ENCODE measurements around the gene PLEK2. TPM values are rescaled to one million over a fixed set of nuclear protein-coding genes. Genes with fewer than 3 reads are reported as not detected.
"Not testable (repeated sequence)": the region's sequence is repeated elsewhere in the genome, so short reads cannot be mapped to it uniquely, and the experiment has no call there.

Gene PLEK2
- total and polyA plus RNA-seq, 2 donors (not counting 3 experiments of a cell fraction or from before 2014, with no cell fraction given), result 1.4 to 3.8 TPM

GRCh38 chr14:67416085-67416484 is 4.1 kb upstream of the PLEK2 start:
- no TSS peak for BruUV-seq (replicated peaks)
- no peak for FAIRE-seq
- peak overlapping the region; percentile 6 for H2AFZ ChIP-seq (ENCODE audit: low read depth, low read length)
- CTCF ChIA-PET, result interaction anchor here (1.4 to 1.7 kb wide), 3 partner anchors 11 to 155 kb away, joined by 3 to 9 read pairs (median 3); no protein-coding TSS in a partner anchor
- no peak overlapping the region for H3K4me3 ChIP-seq (replicated peaks in 1 of 3; ENCODE audit: insufficient read depth in 1 of 3, low read depth in 1 of 3, low read length in 3 of 3)
- H3K27ac ChIP-seq (ENCODE audit: insufficient read depth, low read depth, low read length), result no peak overlapping the region
- H3K4me1 ChIP-seq (ENCODE audit: control insufficient read depth, extremely low read depth, insufficient read depth, low read length), result peaks cover 30% of the 10 kb centered on the region
- H3K36me3 ChIP-seq (ENCODE audit: control insufficient read depth in 2 of 2, extremely low read depth in 1 of 2, insufficient read depth in 2 of 2, low read length in 2 of 2), result no peaks in the 10 kb centered on the region
- dilution Hi-C loops (cut with MboI; ENCODE audit: extremely low pct_ligation_motif_present, low sequenced_read_pairs) (no loop called here), intact Hi-C loops (cut with micrococcal nuclease) (no loop called here)
- H3K9me3 ChIP-seq (replicated peaks; ENCODE audit: control insufficient read depth, insufficient read depth, low read length), result no peaks in the 10 kb centered on the region
- no peaks in the 10 kb centered on the region for H4K20me1 ChIP-seq (replicated peaks; ENCODE audit: control insufficient read depth, extremely low read depth, insufficient read depth, low read length)
- no peaks in the 10 kb centered on the region for H3K9me1 ChIP-seq (replicated peaks; ENCODE audit: control insufficient read depth, extremely low read depth, insufficient read depth, low read length)
- no peaks in the 10 kb centered on the region for H3K79me2 ChIP-seq (ENCODE audit: control insufficient read depth, insufficient read depth, low read length)
- no peak overlapping the region for H3K9ac ChIP-seq (replicated peaks; ENCODE audit: extremely low read depth, insufficient read depth, low read length)
- no peak for TF ChIP-seq EZH2 (IDR thresholded peaks at IDR 0.05; ENCODE audit: borderline replicate concordance, low read depth, low read length, severe bottlenecking)
- TF ChIP-seq, protein P1, sequence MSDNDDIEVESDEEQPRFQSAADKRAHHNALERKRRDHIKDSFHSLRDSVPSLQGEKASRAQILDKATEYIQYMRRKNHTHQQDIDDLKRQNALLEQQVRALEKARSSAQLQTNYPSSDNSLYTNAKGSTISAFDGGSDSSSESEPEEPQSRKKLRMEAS (IDR thresholded peaks at IDR 0.05; ENCODE audit: insufficient read depth, insufficient read length), result no peak
- TF ChIP-seq, protein P2, sequence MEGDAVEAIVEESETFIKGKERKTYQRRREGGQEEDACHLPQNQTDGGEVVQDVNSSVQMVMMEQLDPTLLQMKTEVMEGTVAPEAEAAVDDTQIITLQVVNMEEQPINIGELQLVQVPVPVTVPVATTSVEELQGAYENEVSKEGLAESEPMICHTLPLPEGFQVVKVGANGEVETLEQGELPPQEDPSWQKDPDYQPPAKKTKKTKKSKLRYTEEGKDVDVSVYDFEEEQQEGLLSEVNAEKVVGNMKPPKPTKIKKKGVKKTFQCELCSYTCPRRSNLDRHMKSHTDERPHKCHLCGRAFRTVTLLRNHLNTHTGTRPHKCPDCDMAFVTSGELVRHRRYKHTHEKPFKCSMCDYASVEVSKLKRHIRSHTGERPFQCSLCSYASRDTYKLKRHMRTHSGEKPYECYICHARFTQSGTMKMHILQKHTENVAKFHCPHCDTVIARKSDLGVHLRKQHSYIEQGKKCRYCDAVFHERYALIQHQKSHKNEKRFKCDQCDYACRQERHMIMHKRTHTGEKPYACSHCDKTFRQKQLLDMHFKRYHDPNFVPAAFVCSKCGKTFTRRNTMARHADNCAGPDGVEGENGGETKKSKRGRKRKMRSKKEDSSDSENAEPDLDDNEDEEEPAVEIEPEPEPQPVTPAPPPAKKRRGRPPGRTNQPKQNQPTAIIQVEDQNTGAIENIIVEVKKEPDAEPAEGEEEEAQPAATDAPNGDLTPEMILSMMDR (IDR thresholded peaks at IDR 0.05; ENCODE audit: extremely low read depth in 1 of 2, insufficient read depth in 1 of 2, low read depth in 1 of 2, low read length in 2 of 2), result no peak
- no peak for TF ChIP-seq JUN (IDR thresholded peaks at IDR 0.05; ENCODE audit: borderline replicate concordance, insufficient read depth, insufficient read length, low read depth)
- no peak for TF ChIP-seq POLR2AphosphoS5 (IDR thresholded peaks at IDR 0.05; ENCODE audit: insufficient read depth, low read depth, low read length)
- TF ChIP-seq POLR2A (IDR thresholded peaks at IDR 0.05; ENCODE audit: low read depth, low read length), result no peak
- TF ChIP-seq FOS (IDR thresholded peaks at IDR 0.05; ENCODE audit: borderline replicate concordance, insufficient read depth, low read length), result no peak
- TF ChIP-seq GATA2 (IDR thresholded peaks at IDR 0.05; ENCODE audit: insufficient read depth, insufficient read length, low read depth, low read length), result no peak
- no peak for TF ChIP-seq MYC (IDR thresholded peaks at IDR 0.05; ENCODE audit: low read depth, low read length)
- no peak overlapping the region for H3K4me2 ChIP-seq (ENCODE audit: insufficient read depth, low read length)
- POLR2A ChIA-PET, result no interaction called here
- no peak for DNase-seq (ENCODE audit: low read depth, low spot score)
- no peaks in the 10 kb centered on the region for H3K27me3 ChIP-seq (ENCODE audit: control insufficient read depth in 2 of 2, insufficient read depth in 2 of 2, low read length in 2 of 2)

GRCh38 chr14:67415610-67416009 is 3.6 kb upstream of the PLEK2 start:
- H4K20me1 ChIP-seq (replicated peaks; ENCODE audit: control insufficient read depth, extremely low read depth, insufficient read depth, low read length); H3K9ac ChIP-seq (replicated peaks; ENCODE audit: extremely low read depth, insufficient read depth, low read length); dilution Hi-C loops (cut with MboI; ENCODE audit: extremely low pct_ligation_motif_present, low sequenced_read_pairs); H3K9me1 ChIP-seq (replicated peaks; ENCODE audit: control insufficient read depth, extremely low read depth, insufficient read depth, low read length); FAIRE-seq; H2AFZ ChIP-seq (ENCODE audit: low read depth, low read length); H3K27me3 ChIP-seq (ENCODE audit: control insufficient read depth in 2 of 2, insufficient read depth in 2 of 2, low read length in 2 of 2); H3K79me2 ChIP-seq (ENCODE audit: control insufficient read depth, insufficient read depth, low read length); BruUV-seq (replicated peaks); H3K9me3 ChIP-seq (replicated peaks; ENCODE audit: control insufficient read depth, insufficient read depth, low read length); H3K4me2 ChIP-seq (ENCODE audit: insufficient read depth, low read length); DNase-seq (ENCODE audit: low read depth, low spot score); H3K36me3 ChIP-seq (ENCODE audit: control insufficient read depth in 2 of 2, extremely low read depth in 1 of 2, insufficient read depth in 2 of 2, low read length in 2 of 2); H3K4me3 ChIP-seq (replicated peaks in 1 of 3; ENCODE audit: insufficient read depth in 1 of 3, low read depth in 1 of 3, low read length in 3 of 3); POLR2A ChIA-PET; H3K27ac ChIP-seq (ENCODE audit: insufficient read depth, low read depth, low read length): not testable (repeated sequence)
- intact Hi-C loops (cut with micrococcal nuclease), result loop anchor here (2.0 kb wide), 1 partner anchor 175 kb away; the partner anchor contains the start of gene PALS1
- H3K4me1 ChIP-seq (ENCODE audit: control insufficient read depth, extremely low read depth, insufficient read depth, low read length), result peaks cover 30% of the 10 kb centered on the region
- CTCF ChIA-PET, result interaction anchor here (1.4 to 1.7 kb wide), 3 partner anchors 11 to 156 kb away, joined by 3 to 9 read pairs (median 3); no protein-coding TSS in a partner anchor
